Measurements from ENCODE around the gene CASP12.

The CASP12 gene

GRCh38 chr11:104870910-104871309 lies 27.4 kb downstream of the CASP12 start:
- H3K4me2 ChIP-seq (ENCODE audit: low read depth, low read length, poor library complexity, severe bottlenecking): no peak overlapping the region
- no peaks in the 10 kb centered on the region for H3K27me3 ChIP-seq (ENCODE audit: low read length)
- H3K79me2 ChIP-seq (ENCODE audit: insufficient read depth, low read length): no peaks in the 10 kb centered on the region
- no peak overlapping the region for H3K4me3 ChIP-seq (ENCODE audit: insufficient read depth, low read length, poor library complexity, severe bottlenecking)
- no peaks in the 10 kb centered on the region for H3K9me2 ChIP-seq (replicated peaks; ENCODE audit: insufficient read depth, low read length)
- TF ChIP-seq EZH2phosphoT487 (conservative IDR thresholded peaks at IDR 0.05; ENCODE audit: low read length): no peak
- TF ChIP-seq, protein P1, sequence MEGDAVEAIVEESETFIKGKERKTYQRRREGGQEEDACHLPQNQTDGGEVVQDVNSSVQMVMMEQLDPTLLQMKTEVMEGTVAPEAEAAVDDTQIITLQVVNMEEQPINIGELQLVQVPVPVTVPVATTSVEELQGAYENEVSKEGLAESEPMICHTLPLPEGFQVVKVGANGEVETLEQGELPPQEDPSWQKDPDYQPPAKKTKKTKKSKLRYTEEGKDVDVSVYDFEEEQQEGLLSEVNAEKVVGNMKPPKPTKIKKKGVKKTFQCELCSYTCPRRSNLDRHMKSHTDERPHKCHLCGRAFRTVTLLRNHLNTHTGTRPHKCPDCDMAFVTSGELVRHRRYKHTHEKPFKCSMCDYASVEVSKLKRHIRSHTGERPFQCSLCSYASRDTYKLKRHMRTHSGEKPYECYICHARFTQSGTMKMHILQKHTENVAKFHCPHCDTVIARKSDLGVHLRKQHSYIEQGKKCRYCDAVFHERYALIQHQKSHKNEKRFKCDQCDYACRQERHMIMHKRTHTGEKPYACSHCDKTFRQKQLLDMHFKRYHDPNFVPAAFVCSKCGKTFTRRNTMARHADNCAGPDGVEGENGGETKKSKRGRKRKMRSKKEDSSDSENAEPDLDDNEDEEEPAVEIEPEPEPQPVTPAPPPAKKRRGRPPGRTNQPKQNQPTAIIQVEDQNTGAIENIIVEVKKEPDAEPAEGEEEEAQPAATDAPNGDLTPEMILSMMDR (IDR thresholded peaks at IDR 0.05; ENCODE audit: insufficient read depth, low read length, poor library complexity, severe bottlenecking): no peak
- H3K27ac ChIP-seq (ENCODE audit: low read depth, low read length): no peak overlapping the region
- no peaks in the 10 kb centered on the region for H3K9me3 ChIP-seq (ENCODE audit: insufficient read depth, low read length)
- no peaks in the 10 kb centered on the region for H3F3A ChIP-seq (ENCODE audit: insufficient read depth)
- no peak overlapping the region for H3K9ac ChIP-seq (ENCODE audit: low read length)
- H2AFZ ChIP-seq (ENCODE audit: low read depth, low read length, severe bottlenecking): no peak overlapping the region
- H4K20me1 ChIP-seq (ENCODE audit: low read depth, low read length): no peaks in the 10 kb centered on the region
- no peaks in the 10 kb centered on the region for H3K36me3 ChIP-seq (ENCODE audit: low read length)

DNA sequence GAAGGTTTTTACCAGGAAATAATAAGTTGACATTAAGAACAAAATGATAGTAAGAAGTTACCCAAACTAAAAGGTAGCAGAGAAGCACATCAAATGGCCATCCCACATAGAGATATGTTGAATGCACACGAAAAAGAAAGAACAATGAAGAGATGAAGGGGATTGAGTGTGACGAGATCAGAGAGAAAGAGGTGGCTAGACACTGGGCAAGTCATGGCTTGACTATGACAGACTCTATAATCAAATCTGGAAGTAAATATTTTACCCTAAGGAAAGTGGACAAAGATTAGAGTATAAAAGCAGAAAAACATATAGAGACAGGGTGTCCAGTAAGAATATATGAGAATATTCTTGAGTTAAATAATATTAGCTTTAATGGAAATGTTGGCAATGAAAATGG lies 31.4 kb downstream of the CASP12 start:
- TF ChIP-seq, protein P1 (IDR thresholded peaks at IDR 0.05; ENCODE audit: insufficient read depth, low read length, poor library complexity, severe bottlenecking): no peak
- TF ChIP-seq EZH2phosphoT487 (conservative IDR thresholded peaks at IDR 0.05; ENCODE audit: low read length): no peak
- Histone ChIP-seq H3K27ac (ENCODE audit: low read depth, low read length) (no peak overlapping the region), H3K36me3 (ENCODE audit: low read length) (no peaks in the 10 kb centered on the region), H3K79me2 (ENCODE audit: insufficient read depth, low read length) (no peaks in the 10 kb centered on the region), H3K9me3 (ENCODE audit: insufficient read depth, low read length) (no peaks in the 10 kb centered on the region), H3F3A (ENCODE audit: insufficient read depth) (no peaks in the 10 kb centered on the region), H3K4me2 (ENCODE audit: low read depth, low read length, poor library complexity, severe bottlenecking) (no peak overlapping the region), H3K4me3 (ENCODE audit: insufficient read depth, low read length, poor library complexity, severe bottlenecking) (no peak overlapping the region), H3K9ac (ENCODE audit: low read length) (no peak overlapping the region), H4K20me1 (ENCODE audit: low read depth, low read length) (no peaks in the 10 kb centered on the region), H3K27me3 (ENCODE audit: low read length) (no peaks in the 10 kb centered on the region), H3K9me2 (replicated peaks; ENCODE audit: insufficient read depth, low read length) (no peaks in the 10 kb centered on the region), H2AFZ (ENCODE audit: low read depth, low read length, severe bottlenecking) (no peak overlapping the region)

- Histone ChIP-seq H3K79me2 (ENCODE audit: insufficient read depth, low read length) (no peaks in the 10 kb centered on the region), H4K20me1 (ENCODE audit: low read depth, low read length) (no peaks in the 10 kb centered on the region), H3K9ac (ENCODE audit: low read length) (no peak overlapping the region), H3F3A (ENCODE audit: insufficient read depth) (no peaks in the 10 kb centered on the region), H3K27ac (ENCODE audit: low read depth, low read length) (no peak overlapping the region), H3K27me3 (ENCODE audit: low read length) (no peaks in the 10 kb centered on the region), H3K9me3 (ENCODE audit: insufficient read depth, low read length) (no peaks in the 10 kb centered on the region), H3K9me2 (replicated peaks; ENCODE audit: insufficient read depth, low read length) (no peaks in the 10 kb centered on the region), H3K36me3 (ENCODE audit: low read length) (no peaks in the 10 kb centered on the region), H2AFZ (ENCODE audit: low read depth, low read length, severe bottlenecking) (no peak overlapping the region), H3K4me2 (ENCODE audit: low read depth, low read length, poor library complexity, severe bottlenecking) (no peak overlapping the region), H3K4me3 (ENCODE audit: insufficient read depth, low read length, poor library complexity, severe bottlenecking) (no peak overlapping the region)
- TF ChIP-seq, protein P1 (IDR thresholded peaks at IDR 0.05; ENCODE audit: insufficient read depth, low read length, poor library complexity, severe bottlenecking): no peak
- TF ChIP-seq EZH2phosphoT487 (conservative IDR thresholded peaks at IDR 0.05; ENCODE audit: low read length): no peak
These were observed 39.1 kb downstream of the CASP12 start for GRCh38 chr11:104858882-104859775.
